ENCODE results near the gene KRT13.

The KRT13 gene

DNA sequence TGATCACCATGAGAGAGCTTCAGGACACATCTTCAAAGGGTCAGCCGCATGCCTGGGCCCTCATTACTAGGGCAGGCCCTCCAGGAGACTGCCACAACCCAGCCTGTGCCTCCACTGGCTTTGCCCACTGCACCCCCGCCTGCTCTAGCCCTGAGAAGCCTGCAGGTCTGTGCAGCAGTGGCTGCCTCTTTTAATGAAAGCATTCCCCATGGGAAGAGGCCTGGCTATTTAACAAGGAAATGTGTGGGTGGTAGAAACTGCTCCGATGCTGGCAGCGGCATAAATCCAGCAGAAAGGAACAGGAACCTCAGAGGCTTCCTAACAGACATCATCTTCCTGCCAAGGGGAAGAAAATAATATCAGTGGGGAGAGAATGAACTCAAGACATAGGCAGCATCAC is 37.9 kb downstream of the KRT13 start:
- DNase-seq (ENCODE audit: low read depth): no peak

DNA sequence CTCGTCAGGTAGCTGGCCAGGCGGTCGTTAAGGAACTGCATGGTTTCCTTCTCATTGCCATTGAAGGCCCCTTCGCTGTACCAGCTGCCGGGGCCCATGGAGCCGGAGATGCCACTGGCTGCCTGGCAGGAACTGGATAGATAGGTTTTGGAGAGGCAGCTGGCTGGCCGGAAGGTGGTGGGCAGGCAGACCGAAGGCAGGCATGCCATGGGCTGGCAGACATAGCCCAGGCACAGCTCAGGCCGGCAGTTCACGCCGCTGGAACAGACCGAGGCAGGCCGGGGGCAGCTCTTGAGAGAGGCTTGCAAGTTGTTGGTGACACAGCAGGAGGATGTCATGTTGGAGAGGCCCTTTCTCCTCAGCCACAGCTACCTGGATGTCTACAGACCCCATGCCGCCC is 38.4 kb downstream of the KRT13 start, which contains the start of gene KRT32:
KRT32 (minus strand) TSS at position 399 of the 400 bp plus-strand sequence; CDS start at position 338, 61 bp downstream.
- no peak for DNase-seq (ENCODE audit: low read depth)

DNA sequence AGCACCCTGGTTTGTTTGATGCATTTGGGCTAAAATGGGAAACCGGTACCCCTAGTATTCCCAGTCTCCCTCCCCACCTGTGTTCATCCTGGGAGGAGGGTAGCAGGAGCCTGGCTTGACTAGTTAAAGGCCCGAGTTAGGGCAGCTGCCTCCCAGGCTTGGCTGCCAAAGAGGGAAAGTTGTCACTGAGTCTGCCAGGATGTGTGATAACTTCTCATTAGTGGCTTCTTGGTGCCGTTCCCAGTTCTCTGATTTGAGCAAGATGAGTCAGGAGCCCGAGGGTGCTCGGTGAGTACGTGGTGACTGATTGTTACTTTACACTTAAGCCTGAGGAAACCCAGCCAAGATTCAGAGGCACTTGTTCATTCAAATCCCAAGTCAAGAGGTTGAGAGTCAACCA is 40.7 kb downstream of the KRT13 start:
- no peak for DNase-seq (ENCODE audit: low read depth)

DNA sequence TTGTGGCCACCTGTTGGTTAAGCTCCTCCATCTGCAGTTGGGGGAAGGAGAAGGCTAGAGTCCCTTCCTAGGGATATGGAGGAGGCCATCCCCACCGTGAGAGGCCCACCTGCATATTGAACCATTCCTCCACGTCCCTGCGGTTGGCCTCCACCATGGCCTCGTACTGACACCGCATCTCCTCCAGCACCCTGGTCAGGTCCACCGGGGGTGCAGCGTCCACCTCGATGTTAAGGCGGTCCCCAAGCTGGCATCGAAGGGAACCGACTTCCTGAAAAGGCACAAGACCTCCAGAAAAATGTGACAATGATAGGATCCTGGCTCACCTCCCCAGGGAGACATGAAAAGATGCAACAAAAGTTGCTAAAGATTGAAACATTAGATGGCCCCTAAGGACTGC is 41.2 kb downstream of the KRT13 start:
- DNase-seq (ENCODE audit: low read depth): no peak

DNA sequence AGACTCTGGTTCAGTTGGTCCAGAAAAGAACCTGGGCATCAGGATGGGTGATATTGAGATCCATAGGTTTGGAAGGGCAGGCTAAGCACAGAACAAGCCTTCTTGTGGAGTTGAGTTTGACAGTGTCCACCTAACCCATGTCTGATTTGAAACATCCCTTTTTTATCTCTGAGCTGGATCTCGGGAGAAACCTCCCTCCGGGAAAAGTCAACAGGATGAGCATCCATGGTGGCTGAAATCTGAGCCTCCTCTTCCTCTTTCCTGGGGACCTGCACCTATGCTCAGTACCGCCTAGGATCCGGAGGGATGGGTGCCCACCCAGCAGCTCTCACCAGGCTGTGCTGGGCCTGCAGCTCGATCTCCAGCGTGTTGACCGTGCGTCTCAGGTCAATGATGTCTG is 41.7 kb downstream of the KRT13 start:
- DNase-seq (ENCODE audit: low read depth): no peak

DNA sequence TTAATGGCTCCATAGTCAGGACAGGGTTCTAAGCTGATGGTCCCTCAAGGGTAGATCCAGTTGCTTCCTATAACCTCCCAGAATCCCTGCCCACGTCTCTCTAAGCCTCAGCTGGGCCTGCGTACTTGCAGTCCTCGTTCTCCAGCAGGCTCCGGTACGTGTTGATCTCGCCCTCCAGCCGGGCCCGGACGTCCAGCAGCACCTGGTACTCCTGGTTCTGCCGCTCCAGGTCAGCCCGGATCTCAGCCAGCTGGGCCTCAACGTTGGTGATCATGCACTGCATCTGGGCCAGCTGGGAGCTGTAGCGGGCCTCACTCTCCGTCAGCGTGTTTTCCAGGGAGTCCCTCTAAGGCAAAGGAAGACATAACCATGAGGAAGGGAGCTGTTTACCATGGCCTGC is 42.7 kb downstream of the KRT13 start:
- DNase-seq (ENCODE audit: low read depth): no peak

DNA sequence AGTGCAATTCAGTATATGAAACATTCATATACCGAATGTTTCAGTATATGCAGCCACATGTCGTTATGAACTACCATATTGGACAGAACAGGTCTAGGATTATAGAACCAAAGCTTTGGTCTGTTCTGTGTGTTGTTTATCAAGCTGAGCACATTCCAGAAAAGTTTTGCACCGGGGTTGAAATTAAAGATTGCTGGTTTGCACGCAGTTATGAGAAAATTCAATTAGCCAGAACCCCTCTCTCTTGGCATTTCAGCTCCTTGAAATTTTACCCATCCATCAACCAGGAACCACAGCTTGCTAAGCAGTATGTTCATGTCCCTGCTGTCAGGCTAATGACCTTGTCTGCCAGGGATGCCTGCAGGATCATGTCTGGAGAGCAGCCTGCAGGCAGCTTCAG is 47.7 kb downstream of the KRT13 start:
- DNase-seq (ENCODE audit: low read depth): no peak

DNA sequence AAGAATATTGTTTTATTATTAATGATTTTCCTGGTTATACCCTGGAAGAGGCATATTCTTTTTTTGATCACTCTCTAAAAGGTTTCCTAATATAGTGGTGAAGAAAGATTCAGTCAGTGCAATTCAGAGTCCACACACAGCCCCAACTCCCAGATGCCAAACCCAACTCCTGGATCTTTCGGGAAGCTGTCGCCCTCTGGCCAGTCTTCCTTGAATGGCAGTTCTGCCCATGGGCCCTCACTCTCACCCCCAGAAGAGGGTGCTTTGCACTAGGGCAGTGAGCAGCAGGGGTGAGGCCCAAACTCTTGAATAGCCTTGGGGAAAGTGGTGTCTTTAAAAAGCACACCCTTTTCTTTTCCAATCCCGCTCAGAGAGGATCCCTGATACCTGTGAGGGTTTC is 49.2 kb downstream of the KRT13 start:
- DNase-seq (ENCODE audit: low read depth): no peak

DNA sequence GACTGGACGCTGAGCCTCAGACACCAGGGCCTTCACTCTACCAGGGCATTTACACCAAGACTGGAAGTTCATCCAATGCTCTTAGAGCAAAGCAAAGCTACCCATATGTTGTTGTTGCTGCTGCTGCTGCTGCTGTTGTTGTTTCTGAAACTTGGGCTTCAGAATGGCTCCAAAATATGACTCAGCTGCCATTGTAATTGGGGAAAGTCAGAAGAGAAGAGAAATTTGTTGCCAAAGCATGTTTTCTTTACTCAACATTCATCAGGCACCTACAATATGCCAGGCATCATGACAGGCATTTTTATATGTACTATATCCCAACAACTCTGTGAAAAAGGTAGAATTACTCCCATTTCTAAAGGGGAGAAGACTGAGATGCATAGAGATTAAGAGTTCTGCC is 50.2 kb downstream of the KRT13 start:
- no peak for DNase-seq (ENCODE audit: low read depth)

DNA sequence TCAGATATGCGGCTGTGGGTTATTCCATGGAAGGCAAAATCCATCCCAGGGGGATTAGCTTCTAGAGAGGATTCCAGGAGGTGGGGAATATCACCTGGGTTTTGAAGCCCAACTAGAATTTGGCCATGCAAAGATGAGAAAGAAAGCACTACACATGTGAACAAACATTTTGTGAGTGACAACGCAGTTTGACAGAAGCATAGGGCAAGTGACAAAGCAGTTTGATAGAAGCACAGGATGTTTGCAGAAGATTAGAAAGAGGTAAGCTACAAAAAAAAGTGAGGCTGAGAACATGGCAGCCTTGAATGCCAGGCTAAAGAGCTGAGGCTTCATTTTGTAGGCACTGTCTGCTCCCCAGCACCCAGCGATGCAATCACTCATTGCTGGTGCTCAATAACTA is 52.3 kb downstream of the KRT13 start:
- DNase-seq (ENCODE audit: low read depth): no peak

DNA sequence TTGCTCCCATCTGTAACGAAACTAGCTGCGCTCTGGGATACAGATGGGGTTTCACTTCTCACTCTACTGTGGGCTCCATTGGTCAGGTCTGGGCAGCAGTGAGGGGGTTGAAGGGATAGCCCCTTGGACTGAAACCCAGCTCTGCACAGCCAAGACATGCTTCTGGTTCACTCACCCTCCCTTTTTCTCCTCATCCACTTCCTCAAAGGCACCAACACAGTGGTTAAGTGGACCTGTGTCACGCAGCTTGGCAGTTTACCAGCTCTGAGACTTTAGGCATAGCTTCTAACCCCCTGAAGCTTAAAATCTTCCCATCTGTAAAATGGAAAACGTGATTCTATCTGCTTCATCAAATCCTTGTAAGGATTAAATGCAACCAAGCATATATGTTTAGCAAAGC is 53.1 kb downstream of the KRT13 start:
- no peak for DNase-seq (ENCODE audit: low read depth)

DNA sequence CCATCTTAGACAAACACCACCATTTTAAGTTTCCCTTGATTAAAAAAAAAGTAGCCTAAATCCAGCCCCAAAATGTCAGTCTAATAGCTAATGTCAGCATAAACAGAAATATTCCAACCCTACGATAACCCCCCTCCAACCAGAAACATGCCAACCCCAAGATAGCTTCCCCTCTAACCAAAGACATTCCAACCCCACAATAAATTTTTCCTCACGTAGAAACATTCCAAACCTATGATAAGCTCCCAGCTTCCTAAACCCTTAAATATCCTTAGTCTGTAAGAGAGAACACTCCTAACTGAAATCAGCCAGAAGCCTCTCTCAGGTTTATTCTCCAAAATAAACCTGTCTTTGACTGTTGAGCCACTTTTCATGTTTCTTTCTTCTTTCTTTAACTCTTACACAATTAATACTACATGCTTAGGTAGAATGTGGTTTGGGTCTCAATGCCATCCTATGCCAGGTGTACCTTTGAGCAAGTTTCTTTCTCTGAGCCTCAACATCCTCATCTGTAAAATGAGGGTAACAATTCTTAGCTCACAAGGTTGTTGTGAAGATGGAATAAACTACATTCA is 54.2 kb downstream of the KRT13 start:
- DNase-seq (ENCODE audit: low read depth): no peak
